HTR-8/SVneo (cell line): Measurements from ENCODE around the gene TRPM2.

ENCODE experiments used
- DNase-seq: peaks from one replicate; pipeline ENCODE4 v3.0.0; 2011; ENCODE audit warnings: low spot score, mixed read lengths; ENCODE audit not compliant: insufficient read length
- FAIRE-seq: peaks from 2 replicates; lab custom pipeline; 2011; peaks lifted over from hg19 to GRCh38; lab: Jason Lieb, UNC

TRPM2 gene

GRCh38 chr21:44490816-44491215 is 137.4 kb downstream of the TRPM2 start:
- no peak for DNase-seq
- FAIRE-seq, result no peak
